Common myeloid progenitor, CD34-positive (primary cell): ENCODE results near the gene ADARB2.

Source experiments
- CTCF ChIA-PET: fragments of 350-600 bp; sonication (Branson Sonifier 250); formaldehyde crosslinking; loops from one replicate; lab custom pipeline; 2021; ENCODE audit warnings: antibody characterized with exemption; lab: Charles Lee
- POLR2A ChIA-PET: fragments of 350-600 bp; sonication (Branson Sonifier 250); formaldehyde crosslinking; loops from one replicate; lab custom pipeline; 2021; ENCODE audit warnings: antibody characterized with exemption; lab: Charles Lee
- DNase-seq, 3 donors: peaks; one replicate each; pipeline versions ENCODE4 v3.0.0 to v3.0.0-alpha.2; 2013
- H3K27ac ChIP-seq, 2 experiments: 1 replicate in 1 of 2; 2 replicates in 1 of 2; pipeline ENCODE4 v1.7.0; 2013; ENCODE audit warnings: inconsistent platforms in 2 of 2, low read length in 2 of 2, mild to moderate bottlenecking in 2 of 2, low read depth in 1 of 2, moderate library complexity in 1 of 2; ENCODE audit not compliant: severe bottlenecking in 2 of 2, insufficient read depth in 1 of 2, poor library complexity in 1 of 2
- H3K27me3 ChIP-seq, 5 experiments: replicated peaks in 2 of 5; 1 replicate in 3 of 5; 2 replicates in 2 of 5; pipeline versions ENCODE4 v1.6.1 to v1.7.0; 2013; ENCODE audit warnings: low read length in 4 of 5, mild to moderate bottlenecking in 2 of 5, moderate library complexity in 2 of 5, inconsistent platforms in 1 of 5; ENCODE audit not compliant: insufficient read depth in 5 of 5, control insufficient read depth in 4 of 5
- H3K36me3 ChIP-seq, 4 experiments: 1 replicate in 2 of 4; 2 replicates in 2 of 4; pipeline versions ENCODE4 v1.6.1 to v1.7.0; 2013; ENCODE audit warnings: low read length in 3 of 4, control low read depth in 1 of 4, mild to moderate bottlenecking in 1 of 4; ENCODE audit not compliant: control insufficient read depth in 4 of 4, insufficient read depth in 4 of 4
- H3K4me1 ChIP-seq, 4 experiments: 1 replicate in 3 of 4; 2 replicates in 1 of 4; pipeline versions ENCODE4 v1.6.1 to v1.7.1; 2013; ENCODE audit warnings: low read length in 3 of 4, mild to moderate bottlenecking in 3 of 4, control low read depth in 1 of 4, inconsistent platforms in 1 of 4, moderate library complexity in 1 of 4; ENCODE audit not compliant: control insufficient read depth in 4 of 4, insufficient read depth in 4 of 4; ENCODE audit errors: control extremely low read depth in 1 of 4
- H3K4me3 ChIP-seq, 7 experiments: 1 replicate in 4 of 7; 2 replicates in 3 of 7; pipeline versions ENCODE4 v1.5.1 to v1.7.0; 2013; ENCODE audit warnings: mild to moderate bottlenecking in 7 of 7, low read length in 6 of 7, moderate library complexity in 6 of 7, inconsistent platforms in 2 of 7, low read depth in 2 of 7, control low read depth in 1 of 7; ENCODE audit not compliant: insufficient read depth in 4 of 7, control insufficient read depth in 1 of 7; ENCODE audit errors: extremely low read depth in 1 of 7
- H3K9me3 ChIP-seq, 5 experiments: 1 replicate in 4 of 5; 2 replicates in 1 of 5; pipeline versions ENCODE4 v1.6.1 to v1.7.1; 2013; ENCODE audit warnings: low read length in 4 of 5, mild to moderate bottlenecking in 2 of 5, inconsistent platforms in 1 of 5, low read depth in 1 of 5, moderate library complexity in 1 of 5; ENCODE audit not compliant: control insufficient read depth in 4 of 5, insufficient read depth in 2 of 5; ENCODE audit errors: control extremely low read depth in 1 of 5
- WGBS: methylation state at CpG from one replicate; pipeline ENCODE4 v1.1.5; 2013; ENCODE audit not compliant: insufficient coverage; 5-methylcytosine and 5-hydroxymethylcytosine counted together

The ADARB2 gene

DNA sequence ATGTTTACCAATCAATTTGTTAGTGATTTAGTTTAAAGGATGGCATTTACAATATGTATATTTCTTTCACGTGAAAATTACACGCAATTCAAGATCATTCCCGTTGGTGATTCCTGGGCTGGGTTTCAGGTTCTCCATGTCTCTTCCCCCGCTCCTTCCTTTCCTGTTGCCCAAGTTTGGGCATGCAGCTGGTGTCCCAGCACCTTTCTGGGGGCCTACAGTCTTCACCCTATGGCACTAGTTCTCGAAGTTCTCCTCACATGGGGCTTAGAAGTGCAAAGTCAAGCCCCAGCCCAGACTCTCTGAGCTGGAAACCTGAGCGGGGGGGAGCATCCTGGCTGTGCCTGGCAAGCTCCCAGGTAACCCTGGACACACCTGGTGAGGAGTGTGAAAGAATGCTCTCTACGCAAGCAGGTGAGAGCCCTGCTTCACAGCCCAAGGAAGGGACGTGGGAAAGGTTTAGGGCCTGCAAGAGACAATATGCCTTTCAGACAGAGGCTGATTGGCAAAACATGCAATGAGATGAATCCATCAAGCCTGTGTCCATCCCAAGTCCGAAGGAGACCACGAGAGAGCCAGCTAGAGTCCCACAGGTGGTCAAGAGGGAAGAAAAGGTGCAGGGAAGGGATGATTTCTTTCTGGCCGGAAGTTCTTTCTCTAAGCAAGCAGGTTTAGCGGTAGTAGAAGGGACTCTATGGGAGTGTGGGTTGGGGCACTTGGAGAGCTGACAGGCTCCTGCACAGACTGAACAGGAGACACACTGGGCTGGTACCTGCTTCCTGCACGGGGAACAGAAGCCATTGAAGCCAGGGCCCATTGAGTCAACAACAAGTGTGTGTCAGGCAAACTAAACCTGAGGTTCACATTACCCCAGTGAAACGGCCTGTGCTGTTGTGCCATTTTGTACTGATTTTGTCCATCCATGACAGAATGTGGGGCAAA is 131.1 kb downstream of the ADARB2 start:
- no peak for DNase-seq
- ChIA-PET CTCF (no interaction called here), POLR2A (interaction anchor here (0.6 kb wide), 1 partner anchor 16 kb away, joined by 3 read pairs; no protein-coding TSS in a partner anchor)
- no peak overlapping the region for H3K27ac ChIP-seq
- no peaks in the 10 kb centered on the region for H3K4me1 ChIP-seq
- H3K9me3 ChIP-seq: no peaks in the 10 kb centered on the region
- WGBS: 83% methylated on average over 14 of the region's 14 CpGs
- no peak overlapping the region for H3K4me3 ChIP-seq
- H3K27me3 ChIP-seq: peaks cover 0 to 49% (median 9%) of the 10 kb centered on the region in 5 experiments
- H3K36me3 ChIP-seq: no peaks in the 10 kb centered on the region

DNA sequence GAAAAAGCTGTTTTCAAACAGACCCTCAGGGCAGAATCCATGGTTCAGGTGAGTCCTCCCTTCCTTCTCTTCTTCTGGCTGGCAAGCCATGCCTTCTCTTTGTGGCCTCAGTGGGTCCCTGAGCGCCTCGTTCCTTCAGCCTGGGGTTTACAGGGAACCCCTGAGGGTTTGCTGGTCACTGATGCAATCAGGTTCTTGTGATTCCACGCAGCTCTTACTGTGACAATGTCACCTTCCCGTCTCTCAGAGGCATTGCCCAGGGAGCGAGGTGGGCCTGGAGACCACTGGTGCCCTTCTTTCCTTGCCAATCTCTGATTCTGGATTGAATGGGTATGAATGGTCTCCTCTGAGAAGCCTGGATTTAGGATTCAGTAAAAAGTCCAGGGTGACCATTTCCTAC is 132.2 kb downstream of the ADARB2 start:
- ChIA-PET POLR2A (interaction anchor here (0.5 kb wide), 1 partner anchor 362 kb away, joined by 3 read pairs; no protein-coding TSS in a partner anchor), CTCF (no interaction called here)

DNA sequence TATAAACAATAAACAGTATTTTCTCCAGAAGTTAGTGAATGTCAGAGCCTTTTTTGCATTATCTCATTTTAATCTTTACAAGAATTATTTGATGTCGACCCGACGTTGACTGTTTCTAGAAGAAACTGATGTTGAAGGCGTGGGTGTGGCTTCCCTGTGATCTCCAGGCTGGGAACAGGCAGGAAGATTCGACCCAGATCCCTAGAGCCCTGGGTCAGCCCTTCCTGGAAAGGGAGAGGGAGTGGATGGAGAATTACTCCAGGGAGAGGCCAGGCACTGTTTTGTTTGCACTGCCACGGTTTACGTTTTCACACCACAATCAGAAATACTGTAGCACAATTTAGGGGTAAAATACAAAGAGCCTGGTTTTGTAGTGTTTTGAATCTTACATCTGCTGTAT is 133.1 kb downstream of the ADARB2 start:
- no CpG with 5 or more reads among the region's 7 CpGs for WGBS

More for the DNA sequence above, 132.2 kb downstream of the ADARB2 start:
- Histone ChIP-seq H3K9me3 (no peaks in the 10 kb centered on the region), H3K27me3 (peaks cover 0 to 40% (median 9%) of the 10 kb centered on the region in 5 experiments), H3K4me1 (no peaks in the 10 kb centered on the region), H3K4me3 (no peak overlapping the region), H3K27ac (no peak overlapping the region), H3K36me3 (no peaks in the 10 kb centered on the region)
- no peak for DNase-seq
- 93% methylated on average over 5 of the region's 5 CpGs for WGBS

DNA sequence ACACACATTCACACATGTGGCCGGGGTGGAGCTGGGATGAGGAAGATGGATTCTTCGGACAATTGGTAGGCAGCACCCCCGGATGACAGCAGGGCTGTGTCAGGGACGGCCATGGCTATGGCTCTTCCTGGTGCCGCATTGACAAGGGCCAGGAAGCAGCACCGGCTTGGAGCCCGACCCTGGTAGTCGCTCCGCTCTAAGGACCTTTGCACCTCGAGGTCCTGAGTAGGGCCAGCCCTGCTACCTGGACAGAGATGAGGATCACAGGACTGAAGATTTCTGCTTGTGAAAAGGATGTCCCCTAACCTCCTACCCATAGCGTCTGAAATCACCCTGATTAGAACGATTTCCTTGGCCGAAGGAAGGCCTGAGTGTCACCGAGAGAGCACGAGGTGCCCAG is 134.1 kb downstream of the ADARB2 start:
- POLR2A ChIA-PET: interaction anchor here (0.6 kb wide), 1 partner anchor 1234 kb away, joined by 3 read pairs; no protein-coding TSS in a partner anchor
- H3K4me3 ChIP-seq: no peak overlapping the region
- CTCF ChIA-PET: no interaction called here
- no peak overlapping the region for H3K27ac ChIP-seq
- H3K9me3 ChIP-seq: no peaks in the 10 kb centered on the region
- H3K27me3 ChIP-seq: peaks cover 0 to 20% (median 4%) of the 10 kb centered on the region in 5 experiments
- 83% methylated on average over 15 of the region's 15 CpGs for WGBS
- no peaks in the 10 kb centered on the region for H3K36me3 ChIP-seq
- no peaks in the 10 kb centered on the region for H3K4me1 ChIP-seq
- no peak for DNase-seq

More for the DNA sequence above, 133.1 kb downstream of the ADARB2 start:
- ChIA-PET CTCF (no interaction called here), POLR2A (no interaction called here)
- H3K27ac ChIP-seq: no peak overlapping the region
- no peaks in the 10 kb centered on the region for H3K4me1 ChIP-seq
- no peak overlapping the region for H3K4me3 ChIP-seq
- H3K36me3 ChIP-seq: no peaks in the 10 kb centered on the region
- no peaks in the 10 kb centered on the region for H3K9me3 ChIP-seq
- no peak for DNase-seq
- peaks cover 0 to 31% (median 7%) of the 10 kb centered on the region in 5 experiments for H3K27me3 ChIP-seq

DNA sequence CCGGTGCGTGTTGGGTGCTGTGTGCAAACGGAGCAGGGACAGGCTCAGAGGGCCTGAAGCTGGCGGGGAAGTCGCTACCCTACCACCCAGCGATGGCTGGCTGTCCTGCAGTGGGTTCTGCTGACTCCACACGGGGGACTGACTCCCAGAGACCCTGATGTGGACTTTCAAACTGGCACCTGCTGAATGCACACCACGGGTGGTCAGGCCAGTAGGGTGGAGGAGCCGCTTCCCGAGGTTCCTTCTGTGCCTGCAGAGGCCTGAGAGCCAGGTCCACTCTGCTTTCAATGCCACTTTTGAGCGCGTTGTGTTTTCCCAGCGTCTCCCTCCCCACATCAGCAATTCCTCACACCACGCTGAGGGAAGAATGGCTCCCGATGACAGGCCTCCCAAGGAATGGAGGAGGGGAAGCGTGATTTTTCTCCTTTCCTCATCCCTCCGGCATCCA is 135.3 kb downstream of the ADARB2 start:
- WGBS: 90% methylated on average over 12 of the region's 17 CpGs
- H3K27ac ChIP-seq: no peak overlapping the region
- H3K27me3 ChIP-seq: peaks cover 0 to 10% (median 2%) of the 10 kb centered on the region in 5 experiments
- POLR2A ChIA-PET: no interaction called here
- CTCF ChIA-PET: no interaction called here
- no peaks in the 10 kb centered on the region for H3K36me3 ChIP-seq
- peaks cover 0 to 2% (median 0%) of the 10 kb centered on the region in 5 experiments for H3K9me3 ChIP-seq
- no peak overlapping the region for H3K4me3 ChIP-seq
- no peak for DNase-seq
- no peaks in the 10 kb centered on the region for H3K4me1 ChIP-seq

DNA sequence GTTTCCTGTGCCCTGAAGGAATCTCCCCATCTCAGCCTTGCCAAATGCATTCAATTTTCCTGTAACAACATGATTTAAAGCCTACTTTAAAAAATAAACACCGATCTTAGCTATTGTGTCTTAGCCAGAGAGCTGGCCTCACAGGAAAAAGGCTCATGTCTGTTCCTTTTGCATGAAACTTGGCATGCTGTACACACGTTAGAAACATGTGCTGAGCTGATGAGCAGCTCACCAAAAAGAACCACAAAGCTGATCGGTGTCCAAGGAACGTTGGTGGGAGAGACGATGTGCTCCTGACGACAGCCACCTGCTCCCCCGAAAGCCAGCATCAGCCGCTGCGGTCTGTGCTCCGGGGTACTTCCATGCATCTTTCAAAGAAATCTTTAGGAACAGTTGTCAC is 135.9 kb downstream of the ADARB2 start:
- ChIA-PET POLR2A (no interaction called here), CTCF (no interaction called here)
- DNase-seq: no peak
- Histone ChIP-seq H3K36me3 (no peaks in the 10 kb centered on the region), H3K9me3 (peaks cover 0 to 2% (median 0%) of the 10 kb centered on the region in 5 experiments), H3K4me3 (no peak overlapping the region), H3K27ac (no peak overlapping the region), H3K27me3 (peaks cover 0 to 8% (median 2%) of the 10 kb centered on the region in 5 experiments), H3K4me1 (no peaks in the 10 kb centered on the region)
- 81% methylated on average over 9 of the region's 10 CpGs for WGBS

DNA sequence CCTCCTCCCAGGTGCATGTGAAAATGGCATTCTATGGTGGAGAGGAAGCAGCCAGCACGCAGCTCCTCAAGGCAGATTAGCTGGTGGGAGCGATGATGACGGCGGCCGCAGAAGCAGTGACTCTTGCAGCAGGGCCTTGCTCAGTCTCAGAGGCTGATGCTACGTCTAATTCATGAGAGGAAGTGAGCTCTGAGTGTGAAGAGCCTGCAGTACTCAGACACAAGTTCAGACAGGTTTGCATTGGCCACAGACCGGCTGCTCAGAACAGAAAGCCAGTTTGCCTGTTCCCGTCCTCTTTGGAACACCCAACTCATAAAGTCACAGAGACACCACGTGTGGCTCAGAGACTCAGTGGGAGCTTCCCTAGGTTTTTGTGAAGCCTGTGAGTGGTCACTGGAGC is 136.5 kb downstream of the ADARB2 start:
- Histone ChIP-seq H3K4me3 (no peak overlapping the region), H3K27me3 (peaks cover 0 to 8% (median 2%) of the 10 kb centered on the region in 5 experiments), H3K27ac (no peak overlapping the region), H3K9me3 (peaks cover 0 to 2% (median 0%) of the 10 kb centered on the region in 5 experiments), H3K4me1 (no peaks in the 10 kb centered on the region), H3K36me3 (no peaks in the 10 kb centered on the region)
- 87% methylated on average over 6 of the region's 9 CpGs for WGBS
- DNase-seq: no peak
- CTCF ChIA-PET: no interaction called here
- POLR2A ChIA-PET: no interaction called here
